Activated B cell treated with CpG ODN at 0.5 μM for 24 hours (primary cell): ENCODE data around the gene CRB1. TPM values are rescaled to one million over a fixed set of nuclear protein-coding genes. Genes with fewer than 3 reads are reported as not detected.
"Not testable (repeated sequence)": the region's sequence is repeated elsewhere in the genome, so short reads cannot be mapped to it uniquely, and the experiment has no call there.

Source experiments
- ATAC-seq: fragments of 200-7000 bp; cut with Tn5 transposase; one replicate; pipeline ENCODE4 v1.10.0; 2021; ENCODE audit warnings: low read depth, mild to moderate bottlenecking, moderate library complexity
- CTCF ChIA-PET: fragments of 350-600 bp; sonication (Branson Sonifier 250); formaldehyde crosslinking; loops from one replicate; lab custom pipeline; 2021; ENCODE audit warnings: antibody characterized with exemption; lab: Charles Lee
- POLR2A ChIA-PET: fragments of 350-600 bp; sonication (Branson Sonifier 250); formaldehyde crosslinking; loops from one replicate; lab custom pipeline; 2021; ENCODE audit warnings: antibody characterized with exemption; lab: Charles Lee
- DNase-seq: peaks from one replicate; pipeline ENCODE4 v3.0.0; 2022
- H3K27ac Mint-ChIP-seq: one replicate; pipeline ENCODE4 v1.8.0; 2020; ENCODE audit warnings: mixed read lengths
- H3K27me3 Mint-ChIP-seq: one replicate; pipeline ENCODE4 v1.8.0; 2021; ENCODE audit warnings: mixed read lengths
- H3K36me3 Mint-ChIP-seq: one replicate; pipeline ENCODE4 v1.8.0; 2021; ENCODE audit warnings: low read depth, mixed read lengths
- H3K4me1 Mint-ChIP-seq: one replicate; pipeline ENCODE4 v1.8.0; 2021; ENCODE audit warnings: mixed read lengths
- H3K4me3 Mint-ChIP-seq: one replicate; pipeline ENCODE4 v1.8.0; 2020; ENCODE audit warnings: mild to moderate bottlenecking, mixed read lengths
- H3K9me3 Mint-ChIP-seq: one replicate; pipeline ENCODE4 v1.8.0; 2020; ENCODE audit warnings: mixed read lengths
- intact Hi-C: fragments of 100-400 bp; cut with micrococcal nuclease; formaldehyde crosslinking; loops from one replicate; pipeline ENCODE4 v1.15.1; 2024
- total RNA-seq: library from RNA; stranded (reverse); gene quantifications from 2 replicates; pipeline ENCODE4 v1.2.3, GENCODE V29; 2022
- TF ChIP-seq, protein P1 (sequence below): fragments of 200-600 bp; IDR thresholded peaks from one replicate; pipeline ENCODE4 v1.8.0; 2022; ENCODE audit warnings: antibody characterized with exemption, mild to moderate bottlenecking

Gene CRB1
- total RNA-seq, 1 donor from 2014 or later, result not detected

DNA sequence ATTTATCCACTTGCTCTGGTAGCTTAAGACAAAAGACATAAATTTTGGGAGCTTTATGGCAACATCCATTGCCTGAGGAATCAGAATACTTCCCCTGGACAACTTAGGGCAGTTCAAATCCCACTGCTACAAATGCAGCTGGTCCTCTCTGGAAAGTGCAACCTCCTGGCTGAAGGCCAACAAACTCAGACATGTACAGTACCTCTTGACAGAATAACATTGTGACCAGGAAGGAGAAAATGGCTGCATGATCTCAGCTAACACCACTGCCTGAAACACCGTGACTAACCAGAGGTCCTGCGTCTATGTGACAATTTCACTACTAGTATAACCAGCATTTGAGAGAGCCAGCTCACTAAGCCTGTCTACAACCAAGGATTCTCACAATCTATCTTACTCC lies 218.9 kb downstream of the CRB1 start:
- CTCF ChIA-PET, result no interaction called here
- DNase-seq, result no peak
- no peaks in the 10 kb centered on the region for H3K9me3 Mint-ChIP-seq
- no peak for ATAC-seq
- intact Hi-C loops, result no loop called here
- peaks cover 10% of the 10 kb centered on the region for H3K27me3 Mint-ChIP-seq
- TF ChIP-seq, protein P1, sequence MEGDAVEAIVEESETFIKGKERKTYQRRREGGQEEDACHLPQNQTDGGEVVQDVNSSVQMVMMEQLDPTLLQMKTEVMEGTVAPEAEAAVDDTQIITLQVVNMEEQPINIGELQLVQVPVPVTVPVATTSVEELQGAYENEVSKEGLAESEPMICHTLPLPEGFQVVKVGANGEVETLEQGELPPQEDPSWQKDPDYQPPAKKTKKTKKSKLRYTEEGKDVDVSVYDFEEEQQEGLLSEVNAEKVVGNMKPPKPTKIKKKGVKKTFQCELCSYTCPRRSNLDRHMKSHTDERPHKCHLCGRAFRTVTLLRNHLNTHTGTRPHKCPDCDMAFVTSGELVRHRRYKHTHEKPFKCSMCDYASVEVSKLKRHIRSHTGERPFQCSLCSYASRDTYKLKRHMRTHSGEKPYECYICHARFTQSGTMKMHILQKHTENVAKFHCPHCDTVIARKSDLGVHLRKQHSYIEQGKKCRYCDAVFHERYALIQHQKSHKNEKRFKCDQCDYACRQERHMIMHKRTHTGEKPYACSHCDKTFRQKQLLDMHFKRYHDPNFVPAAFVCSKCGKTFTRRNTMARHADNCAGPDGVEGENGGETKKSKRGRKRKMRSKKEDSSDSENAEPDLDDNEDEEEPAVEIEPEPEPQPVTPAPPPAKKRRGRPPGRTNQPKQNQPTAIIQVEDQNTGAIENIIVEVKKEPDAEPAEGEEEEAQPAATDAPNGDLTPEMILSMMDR, result no peak
- POLR2A ChIA-PET, result no interaction called here
- H3K4me3 Mint-ChIP-seq, result no peak overlapping the region
- H3K36me3 Mint-ChIP-seq, result no peaks in the 10 kb centered on the region
- H3K4me1 Mint-ChIP-seq, result no peaks in the 10 kb centered on the region
- H3K27ac Mint-ChIP-seq, result no peak overlapping the region

DNA sequence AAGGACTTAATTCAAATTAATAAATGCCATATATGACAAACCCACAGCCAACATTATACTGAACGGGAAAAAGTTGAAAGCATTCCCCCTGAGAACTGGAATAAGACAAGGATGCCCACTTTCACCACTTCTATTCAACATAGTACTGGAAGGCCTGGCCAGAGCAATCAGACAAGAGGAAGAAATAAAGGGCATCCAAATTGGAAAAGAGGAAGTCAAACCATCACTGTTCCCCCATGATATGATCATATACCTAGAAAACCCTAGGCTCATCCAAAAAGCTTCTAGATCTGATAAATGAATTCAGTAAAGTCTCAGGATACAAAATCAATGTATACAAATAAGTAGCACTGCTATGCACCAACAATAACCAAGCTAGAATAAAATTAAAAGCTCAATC lies 223.5 kb downstream of the CRB1 start:
- H3K27me3 Mint-ChIP-seq, ATAC-seq, DNase-seq, POLR2A ChIA-PET, CTCF ChIA-PET, H3K4me1 Mint-ChIP-seq, H3K27ac Mint-ChIP-seq, H3K4me3 Mint-ChIP-seq, H3K9me3 Mint-ChIP-seq, intact Hi-C loops, H3K36me3 Mint-ChIP-seq: not testable (repeated sequence)

DNA sequence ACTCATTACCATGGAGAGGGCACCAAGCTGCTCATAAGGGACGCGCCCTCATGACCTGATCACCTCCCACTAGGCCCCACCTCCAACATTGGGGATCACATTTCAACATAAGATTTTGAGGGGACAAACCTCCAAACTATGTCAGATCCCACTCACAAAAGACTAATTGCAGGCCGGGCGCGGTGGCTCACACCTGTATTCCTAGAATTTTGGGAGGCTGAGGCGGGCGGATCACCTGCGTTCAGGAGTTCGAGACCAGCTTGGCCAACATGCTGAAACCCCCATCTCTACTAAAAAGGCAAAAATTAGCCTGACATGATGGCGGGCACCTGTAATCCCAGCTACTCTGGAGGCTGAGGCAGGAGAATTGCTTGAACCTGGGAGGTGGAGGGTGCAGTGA lies 228.7 kb downstream of the CRB1 start:
- Mint-ChIP-seq H3K9me3 (no peaks in the 10 kb centered on the region), H3K36me3 (no peaks in the 10 kb centered on the region), H3K27ac (no peak overlapping the region), H3K4me1 (no peaks in the 10 kb centered on the region), H3K4me3 (no peak overlapping the region), H3K27me3 (no peaks in the 10 kb centered on the region)
- CTCF ChIA-PET, result no interaction called here
- DNase-seq, result no peak
- POLR2A ChIA-PET, result no interaction called here
- ATAC-seq, result no peak
- TF ChIP-seq, protein P1, result no peak
- intact Hi-C loops, result no loop called here

DNA sequence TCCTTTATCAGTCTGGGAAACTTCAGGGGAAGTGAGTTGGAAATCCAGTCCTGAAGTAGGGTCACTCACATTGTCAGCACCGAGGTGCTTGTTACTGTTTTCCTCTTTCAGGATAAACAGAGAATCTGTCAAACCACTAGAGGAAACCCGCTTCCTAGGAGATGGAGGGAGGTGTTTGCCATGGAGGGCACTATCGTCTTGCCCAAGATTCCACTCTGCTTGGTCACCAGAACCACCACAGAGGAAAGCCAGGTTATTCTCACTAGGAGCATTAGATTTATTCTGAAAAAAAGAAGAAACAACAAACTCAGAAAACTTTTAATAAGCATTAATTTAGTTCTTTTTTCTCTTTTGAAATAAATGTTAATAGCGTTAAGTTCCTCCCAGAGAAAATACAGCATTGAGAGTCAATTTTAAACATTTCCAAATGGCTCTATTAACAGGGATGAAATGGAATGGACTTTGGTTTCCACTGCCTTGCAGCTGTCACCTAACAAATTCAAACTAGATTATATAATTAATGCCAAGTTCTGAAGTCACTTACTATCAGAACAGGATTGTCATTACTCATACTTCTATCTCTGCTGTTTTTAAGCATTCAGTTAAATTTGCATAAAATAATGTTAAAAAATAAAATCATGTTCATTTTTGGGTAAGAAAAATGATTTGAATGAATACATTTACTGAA lies 242.8 kb downstream of the CRB1 start:
- Mint-ChIP-seq H3K27me3 (no peaks in the 10 kb centered on the region), H3K9me3 (no peaks in the 10 kb centered on the region), H3K4me1 (no peaks in the 10 kb centered on the region), H3K4me3 (no peak overlapping the region), H3K27ac (no peak overlapping the region), H3K36me3 (peaks cover 29% of the 10 kb centered on the region)
- no peak for DNase-seq
- intact Hi-C loops, result no loop called here
- ChIA-PET POLR2A (no interaction called here), CTCF (no interaction called here)
- TF ChIP-seq, protein P1, result no peak
- ATAC-seq, result no peak

DNA sequence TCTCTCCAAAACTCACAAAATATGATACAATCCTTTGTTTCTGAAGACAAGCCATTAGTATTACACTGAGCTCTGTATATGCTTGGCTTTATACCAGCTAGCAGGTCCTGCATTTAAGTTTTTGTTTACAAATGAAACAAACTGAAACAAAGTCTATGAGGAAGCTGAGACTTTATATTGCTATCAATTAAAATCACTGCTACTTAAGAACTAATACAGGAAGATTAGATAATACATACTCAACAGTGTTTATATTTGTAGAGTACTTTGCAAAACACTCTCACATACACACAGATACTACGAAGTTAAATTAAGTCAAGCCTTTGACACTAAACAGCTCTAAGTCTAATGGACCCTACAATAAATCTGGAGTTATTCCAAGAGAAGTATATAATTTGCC lies 247.4 kb downstream of the CRB1 start:
- ChIA-PET CTCF (interaction anchor here (1.2 to 2.1 kb wide), 2 partner anchors 11 to 335 kb away, joined by 3 to 4 read pairs; no protein-coding TSS in a partner anchor), POLR2A (no interaction called here)
- Mint-ChIP-seq H3K27ac (no peak overlapping the region), H3K27me3 (no peaks in the 10 kb centered on the region), H3K9me3 (no peaks in the 10 kb centered on the region), H3K36me3 (peaks cover 22% of the 10 kb centered on the region), H3K4me1 (no peaks in the 10 kb centered on the region), H3K4me3 (no peak overlapping the region)
- no peak for DNase-seq
- ATAC-seq, result no peak
- TF ChIP-seq, protein P1, result no peak
- intact Hi-C loops, result no loop called here
